ENCODE data around the gene EFL1. TPM values are rescaled to one million over a fixed set of nuclear protein-coding genes. Genes with fewer than 3 reads are reported as not detected.

Gene EFL1
- total RNA-seq, 3 donors from 2014 or later (not counting 1 experiment from before 2014, with no cell fraction given), result 17.1 to 29.6 (median 20.6) TPM

DNA sequence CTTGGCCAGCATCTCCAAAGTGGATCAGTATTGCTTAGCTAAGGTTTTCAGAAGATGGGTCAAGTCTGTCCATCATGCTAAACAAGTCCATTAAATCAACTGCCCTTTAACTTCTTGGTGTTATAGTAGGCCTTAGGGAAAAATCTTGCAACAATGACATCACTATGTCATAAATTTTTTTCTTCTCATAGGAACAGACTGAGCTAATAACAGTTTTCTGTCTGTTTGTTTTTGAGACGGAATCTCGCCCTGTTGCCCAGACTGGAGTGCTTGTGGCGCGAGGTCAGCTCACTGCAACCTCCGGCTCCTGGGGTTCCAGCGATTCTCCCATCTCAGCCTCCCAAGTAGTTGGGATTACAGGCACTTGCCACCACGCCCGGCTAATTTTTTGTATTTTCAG lies 94.2 kb downstream of the EFL1 start:
- no peaks in the 10 kb centered on the region for H3K36me3 Mint-ChIP-seq
- H3K27me3 Mint-ChIP-seq (ENCODE audit: low read depth in 2 of 2), result no peaks in the 10 kb centered on the region
- H3K9me3 ChIP-seq (ENCODE audit: control insufficient read depth, insufficient read depth, low read length), result no peaks in the 10 kb centered on the region
- no peak overlapping the region for H3K4me3 ChIP-seq (ENCODE audit: low read length)
- H3K27ac ChIP-seq (ENCODE audit: low read length), result no peak overlapping the region
- peaks cover 0 to 16% of the 10 kb centered on the region in 2 donors for H3K4me1 Mint-ChIP-seq
- TF ChIP-seq, protein P1, sequence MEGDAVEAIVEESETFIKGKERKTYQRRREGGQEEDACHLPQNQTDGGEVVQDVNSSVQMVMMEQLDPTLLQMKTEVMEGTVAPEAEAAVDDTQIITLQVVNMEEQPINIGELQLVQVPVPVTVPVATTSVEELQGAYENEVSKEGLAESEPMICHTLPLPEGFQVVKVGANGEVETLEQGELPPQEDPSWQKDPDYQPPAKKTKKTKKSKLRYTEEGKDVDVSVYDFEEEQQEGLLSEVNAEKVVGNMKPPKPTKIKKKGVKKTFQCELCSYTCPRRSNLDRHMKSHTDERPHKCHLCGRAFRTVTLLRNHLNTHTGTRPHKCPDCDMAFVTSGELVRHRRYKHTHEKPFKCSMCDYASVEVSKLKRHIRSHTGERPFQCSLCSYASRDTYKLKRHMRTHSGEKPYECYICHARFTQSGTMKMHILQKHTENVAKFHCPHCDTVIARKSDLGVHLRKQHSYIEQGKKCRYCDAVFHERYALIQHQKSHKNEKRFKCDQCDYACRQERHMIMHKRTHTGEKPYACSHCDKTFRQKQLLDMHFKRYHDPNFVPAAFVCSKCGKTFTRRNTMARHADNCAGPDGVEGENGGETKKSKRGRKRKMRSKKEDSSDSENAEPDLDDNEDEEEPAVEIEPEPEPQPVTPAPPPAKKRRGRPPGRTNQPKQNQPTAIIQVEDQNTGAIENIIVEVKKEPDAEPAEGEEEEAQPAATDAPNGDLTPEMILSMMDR (IDR thresholded peaks at IDR 0.05), result no peak
- DNase-seq (no peak), ATAC-seq (no peak)
- no peak overlapping the region for H3K4me3 Mint-ChIP-seq
- intact Hi-C loops (cut with micrococcal nuclease), result no loop called here
- no peaks in the 10 kb centered on the region for H3K36me3 ChIP-seq (ENCODE audit: control insufficient read depth, insufficient read depth, low read length)
- H3K9me3 Mint-ChIP-seq, result no peaks in the 10 kb centered on the region
- H3K27me3 ChIP-seq (ENCODE audit: control insufficient read depth, insufficient read depth, low read length), result no peaks in the 10 kb centered on the region
- H3K4me1 ChIP-seq (ENCODE audit: control insufficient read depth, insufficient read depth, low read length), result no peaks in the 10 kb centered on the region
- WGBS (ENCODE audit: insufficient coverage), result over 99% methylated on average over 6 of the region's 8 CpGs
- H3K27ac Mint-ChIP-seq, result no peak overlapping the region

DNA sequence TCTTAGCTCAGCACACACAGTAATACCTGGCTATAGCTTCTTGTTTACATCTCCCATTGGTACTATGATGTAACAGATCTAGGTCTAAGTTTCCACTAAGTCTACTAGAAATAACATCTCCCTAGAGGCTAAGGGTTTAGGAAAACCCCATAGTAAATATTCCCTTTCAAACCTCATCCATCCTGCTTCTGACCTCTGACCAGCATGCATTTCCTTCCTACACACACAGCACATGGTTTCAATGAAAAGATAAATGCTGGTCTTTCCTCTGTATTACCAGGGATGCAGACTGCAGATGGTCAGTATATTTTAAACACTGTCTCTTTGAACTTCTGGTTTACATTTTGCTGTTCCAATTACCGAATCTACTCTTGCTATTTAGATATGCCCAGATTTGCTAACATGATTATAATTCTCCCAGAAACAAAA lies 96.6 kb downstream of the EFL1 start:
- Mint-ChIP-seq H3K27ac (peak overlapping the region in 1 of 2 donors; percentile 44), H3K9me3 (no peaks in the 10 kb centered on the region), H3K4me1 (peaks cover 0 to 9% of the 10 kb centered on the region in 2 donors), H3K36me3 (no peaks in the 10 kb centered on the region), H3K4me3 (no peak overlapping the region), H3K27me3 (ENCODE audit: low read depth in 2 of 2) (no peaks in the 10 kb centered on the region)
- H3K27ac ChIP-seq (ENCODE audit: low read length), result no peak overlapping the region
- no peaks in the 10 kb centered on the region for H3K4me1 ChIP-seq (ENCODE audit: control insufficient read depth, insufficient read depth, low read length)
- no peak for ATAC-seq
- no peak overlapping the region for H3K4me3 ChIP-seq (ENCODE audit: low read length)
- WGBS (ENCODE audit: insufficient coverage), result 89% methylated on average over 1 of the region's 1 CpG
- intact Hi-C loops (cut with micrococcal nuclease), result no loop called here
- H3K27me3 ChIP-seq (ENCODE audit: control insufficient read depth, insufficient read depth, low read length), result no peaks in the 10 kb centered on the region
- TF ChIP-seq, protein P1 (IDR thresholded peaks at IDR 0.05), result no peak
- DNase-seq, result no peak
- peaks cover 10% of the 10 kb centered on the region for H3K36me3 ChIP-seq (ENCODE audit: control insufficient read depth, insufficient read depth, low read length)
- no peaks in the 10 kb centered on the region for H3K9me3 ChIP-seq (ENCODE audit: control insufficient read depth, insufficient read depth, low read length)

DNA sequence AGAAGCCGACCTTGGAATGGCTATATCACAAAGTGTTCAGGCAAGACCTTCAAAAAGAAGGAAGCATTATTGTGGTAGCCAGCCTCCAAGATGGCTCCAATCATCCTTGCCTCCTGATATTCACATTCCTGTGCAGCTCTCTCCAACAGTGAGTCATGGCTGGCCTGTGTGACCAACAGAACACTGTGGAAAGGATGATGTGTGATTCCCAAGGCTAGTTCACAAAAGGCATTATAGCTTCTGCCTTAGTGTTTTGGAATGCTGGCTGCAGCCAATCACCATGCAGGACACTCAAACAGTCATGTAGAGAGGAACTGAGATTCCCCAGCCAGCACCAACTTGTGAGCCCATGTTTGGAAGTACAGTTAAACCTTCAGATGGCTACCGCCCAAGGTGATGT lies 102.6 kb downstream of the EFL1 start:
- Histone ChIP-seq H3K27ac (ENCODE audit: low read length) (no peak overlapping the region), H3K36me3 (ENCODE audit: control insufficient read depth, insufficient read depth, low read length) (peaks cover 19% of the 10 kb centered on the region), H3K4me1 (ENCODE audit: control insufficient read depth, insufficient read depth, low read length) (no peaks in the 10 kb centered on the region), H3K9me3 (ENCODE audit: control insufficient read depth, insufficient read depth, low read length) (no peaks in the 10 kb centered on the region), H3K4me3 (ENCODE audit: low read length) (no peak overlapping the region), H3K27me3 (ENCODE audit: control insufficient read depth, insufficient read depth, low read length) (no peaks in the 10 kb centered on the region)
- H3K27ac Mint-ChIP-seq, result no peak overlapping the region
- no peaks in the 10 kb centered on the region for H3K27me3 Mint-ChIP-seq (ENCODE audit: low read depth in 2 of 2)
- no peak for DNase-seq
- TF ChIP-seq, protein P1 (IDR thresholded peaks at IDR 0.05), result no peak
- no peaks in the 10 kb centered on the region for H3K4me1 Mint-ChIP-seq
- intact Hi-C loops (cut with micrococcal nuclease), result loop anchor here (5.0 kb wide), 1 partner anchor 98 kb away; no protein-coding TSS in a partner anchor
- no peaks in the 10 kb centered on the region for H3K9me3 Mint-ChIP-seq
- peaks cover 7% of the 10 kb centered on the region for H3K36me3 Mint-ChIP-seq
- no peak overlapping the region for H3K4me3 Mint-ChIP-seq
- ATAC-seq, result no peak
- 100% methylated on average over 2 of the region's 2 CpGs for WGBS (ENCODE audit: insufficient coverage)

DNA sequence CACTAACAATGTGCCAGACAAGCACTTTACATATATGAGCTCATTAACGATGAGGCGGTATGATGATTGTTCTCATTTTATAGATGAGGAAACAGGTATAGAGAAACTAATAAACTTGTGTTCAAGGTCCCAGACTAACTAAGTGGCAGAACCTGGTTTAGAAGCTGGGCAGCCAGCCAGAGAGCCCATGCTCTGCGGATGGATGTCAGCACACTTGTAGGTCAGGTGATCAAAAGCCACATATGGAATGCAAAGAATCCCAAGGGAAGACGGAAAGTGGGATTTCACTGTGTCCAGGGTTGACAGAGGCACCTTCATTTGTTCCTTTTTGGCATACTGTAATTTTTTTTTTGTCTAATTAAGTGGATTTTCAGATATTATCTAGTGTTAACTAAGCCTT lies 103.7 kb downstream of the EFL1 start:
- no peak overlapping the region for H3K4me3 Mint-ChIP-seq
- Histone ChIP-seq H3K36me3 (ENCODE audit: control insufficient read depth, insufficient read depth, low read length) (peaks cover 19% of the 10 kb centered on the region), H3K9me3 (ENCODE audit: control insufficient read depth, insufficient read depth, low read length) (no peaks in the 10 kb centered on the region), H3K27me3 (ENCODE audit: control insufficient read depth, insufficient read depth, low read length) (no peaks in the 10 kb centered on the region), H3K27ac (ENCODE audit: low read length) (no peak overlapping the region), H3K4me1 (ENCODE audit: control insufficient read depth, insufficient read depth, low read length) (no peaks in the 10 kb centered on the region), H3K4me3 (ENCODE audit: low read length) (no peak overlapping the region)
- intact Hi-C loops (cut with micrococcal nuclease), result loop anchor here (5.0 kb wide), 1 partner anchor 97 kb away; no protein-coding TSS in a partner anchor
- no peaks in the 10 kb centered on the region for H3K27me3 Mint-ChIP-seq (ENCODE audit: low read depth in 2 of 2)
- whole genome bisulfite sequencing (ENCODE audit: insufficient coverage), result 99% methylated on average over 4 of the region's 4 CpGs
- no peak overlapping the region for H3K27ac Mint-ChIP-seq
- H3K36me3 Mint-ChIP-seq, result peaks cover 7% of the 10 kb centered on the region
- no peaks in the 10 kb centered on the region for H3K9me3 Mint-ChIP-seq
- ATAC-seq (no peak), DNase-seq (no peak)
- H3K4me1 Mint-ChIP-seq, result no peaks in the 10 kb centered on the region
- TF ChIP-seq, protein P1 (IDR thresholded peaks at IDR 0.05), result no peak

Measured in natural killer cell (primary cell).